HEK293 (cell line): ENCODE measurements around the gene NME1.

Experiments
- GLIS2 ChIP-seq: fragments of 450-650 bp; formaldehyde crosslinking; IDR thresholded peaks from 2 replicates; pipeline ENCODE4 v1.5.1; 2016; ENCODE audit warnings: missing biosample characterization, missing genetic modification characterization
- HIC1 ChIP-seq: fragments of 450-650 bp; formaldehyde crosslinking; IDR thresholded peaks from 2 replicates; pipeline ENCODE4 v1.5.1; 2016; ENCODE audit warnings: missing biosample characterization, missing genetic modification characterization
- IKZF3 ChIP-seq: fragments of 450-650 bp; IDR thresholded peaks from 2 replicates; pipeline ENCODE4 v1.5.0; 2018; ENCODE audit warnings: missing biosample characterization, mild to moderate bottlenecking, missing genetic modification characterization, moderate library complexity
- KLF1 ChIP-seq: fragments of 450-650 bp; formaldehyde crosslinking; IDR thresholded peaks from 2 replicates; pipeline ENCODE4 v1.5.1; 2016; ENCODE audit warnings: missing biosample characterization, missing genetic modification characterization
- KLF8 ChIP-seq: fragments of 450-650 bp; formaldehyde crosslinking; IDR thresholded peaks from 2 replicates; pipeline ENCODE4 v1.5.1; 2016; ENCODE audit warnings: missing biosample characterization, missing genetic modification characterization
- OSR2 ChIP-seq: fragments of 450-650 bp; formaldehyde crosslinking; IDR thresholded peaks from 2 replicates; pipeline ENCODE4 v1.5.1; 2016; ENCODE audit warnings: missing biosample characterization, missing genetic modification characterization
- PATZ1 ChIP-seq: fragments of 450-650 bp; formaldehyde crosslinking; IDR thresholded peaks from 2 replicates; pipeline ENCODE4 v1.5.1; 2016; ENCODE audit warnings: missing biosample characterization, missing genetic modification characterization
- REST ChIP-seq: fragments of 450-650 bp; formaldehyde crosslinking; IDR thresholded peaks from 2 replicates; pipeline ENCODE4 v1.5.1; 2016; ENCODE audit warnings: missing biosample characterization, missing genetic modification characterization
- SALL2 ChIP-seq: fragments of 450-650 bp; formaldehyde crosslinking; IDR thresholded peaks from 2 replicates; pipeline ENCODE4 v1.5.0; 2017; ENCODE audit warnings: missing biosample characterization, mild to moderate bottlenecking, missing genetic modification characterization, borderline replicate concordance
- SCRT2 ChIP-seq: fragments of 450-650 bp; formaldehyde crosslinking; IDR thresholded peaks from 2 replicates; pipeline ENCODE4 v1.5.1; 2016; ENCODE audit warnings: missing biosample characterization, missing genetic modification characterization
- TRIM28 ChIP-seq: IDR thresholded peaks from 2 replicates; pipeline ENCODE4 v1.6.1; 2011; ENCODE audit warnings: low read length, control low read depth, borderline replicate concordance
- WT1 ChIP-seq: fragments of 450-650 bp; formaldehyde crosslinking; IDR thresholded peaks from 2 replicates; pipeline ENCODE4 v1.5.1; 2016; ENCODE audit warnings: missing biosample characterization, missing genetic modification characterization
- ZEB2 ChIP-seq: fragments of 450-650 bp; formaldehyde crosslinking; IDR thresholded peaks from 2 replicates; pipeline ENCODE4 v1.5.1; 2016; ENCODE audit warnings: missing biosample characterization, missing genetic modification characterization
- ZFP41 ChIP-seq: fragments of 450-650 bp; formaldehyde crosslinking; IDR thresholded peaks from 2 replicates; pipeline ENCODE4 v1.5.1; 2016; ENCODE audit warnings: missing biosample characterization, missing genetic modification characterization, borderline replicate concordance
- ZFP69B ChIP-seq: fragments of 450-650 bp; formaldehyde crosslinking; IDR thresholded peaks from 2 replicates; pipeline ENCODE4 v1.5.1; 2016; ENCODE audit warnings: missing biosample characterization, missing genetic modification characterization
- ZNF302 ChIP-seq: fragments of 450-650 bp; formaldehyde crosslinking; IDR thresholded peaks from 2 replicates; pipeline ENCODE4 v1.5.1; 2016; ENCODE audit warnings: missing biosample characterization, missing genetic modification characterization, low read depth
- ZNF341 ChIP-seq: fragments of 450-650 bp; formaldehyde crosslinking; IDR thresholded peaks from 2 replicates; pipeline ENCODE4; 2016; ENCODE audit warnings: low read depth, missing biosample characterization, missing genetic modification characterization
- ZNF449 ChIP-seq: fragments of 450-650 bp; formaldehyde crosslinking; IDR thresholded peaks from 2 replicates; pipeline ENCODE4 v1.5.1; 2017; ENCODE audit warnings: missing biosample characterization, mild to moderate bottlenecking, missing genetic modification characterization, moderate library complexity
- ZNF501 ChIP-seq: fragments of 450-650 bp; formaldehyde crosslinking; IDR thresholded peaks from 2 replicates; pipeline ENCODE4 v1.5.1; 2016; ENCODE audit warnings: missing biosample characterization, missing genetic modification characterization
- ZNF560 ChIP-seq: fragments of 450-650 bp; formaldehyde crosslinking; IDR thresholded peaks from 2 replicates; pipeline ENCODE4 v1.5.1; 2017; ENCODE audit warnings: missing biosample characterization, missing genetic modification characterization, borderline replicate concordance
- ZNF623 ChIP-seq: fragments of 450-650 bp; formaldehyde crosslinking; IDR thresholded peaks from 2 replicates; pipeline ENCODE4 v1.5.1; 2016; ENCODE audit warnings: missing biosample characterization, missing genetic modification characterization
- ZNF660 ChIP-seq: fragments of 450-650 bp; IDR thresholded peaks from 2 replicates; pipeline ENCODE4 v1.5.1; 2018; ENCODE audit warnings: missing biosample characterization, mild to moderate bottlenecking, missing genetic modification characterization
- ZSCAN16 ChIP-seq: fragments of 450-650 bp; formaldehyde crosslinking; IDR thresholded peaks from 2 replicates; pipeline ENCODE4 v1.5.1; 2016; ENCODE audit warnings: missing biosample characterization, missing genetic modification characterization
- ZSCAN30 ChIP-seq: fragments of 450-650 bp; IDR thresholded peaks from 2 replicates; pipeline ENCODE4 v1.5.1; 2018; ENCODE audit warnings: missing biosample characterization, mild to moderate bottlenecking, missing genetic modification characterization, moderate library complexity
- ZSCAN4 ChIP-seq: fragments of 450-650 bp; formaldehyde crosslinking; IDR thresholded peaks from 2 replicates; pipeline ENCODE4 v1.5.1; 2017; ENCODE audit warnings: missing biosample characterization, missing genetic modification characterization
- TF ChIP-seq, protein P1 (sequence below): fragments of 450-650 bp; formaldehyde crosslinking; IDR thresholded peaks from 2 replicates; pipeline ENCODE4 v1.5.1; 2016; ENCODE audit warnings: missing biosample characterization, missing genetic modification characterization
- TF ChIP-seq, protein P2 (sequence below): fragments of 450-650 bp; formaldehyde crosslinking; IDR thresholded peaks from 2 replicates; pipeline ENCODE4 v1.5.1; 2016; ENCODE audit warnings: missing biosample characterization, missing genetic modification characterization

NME1 gene

DNA sequence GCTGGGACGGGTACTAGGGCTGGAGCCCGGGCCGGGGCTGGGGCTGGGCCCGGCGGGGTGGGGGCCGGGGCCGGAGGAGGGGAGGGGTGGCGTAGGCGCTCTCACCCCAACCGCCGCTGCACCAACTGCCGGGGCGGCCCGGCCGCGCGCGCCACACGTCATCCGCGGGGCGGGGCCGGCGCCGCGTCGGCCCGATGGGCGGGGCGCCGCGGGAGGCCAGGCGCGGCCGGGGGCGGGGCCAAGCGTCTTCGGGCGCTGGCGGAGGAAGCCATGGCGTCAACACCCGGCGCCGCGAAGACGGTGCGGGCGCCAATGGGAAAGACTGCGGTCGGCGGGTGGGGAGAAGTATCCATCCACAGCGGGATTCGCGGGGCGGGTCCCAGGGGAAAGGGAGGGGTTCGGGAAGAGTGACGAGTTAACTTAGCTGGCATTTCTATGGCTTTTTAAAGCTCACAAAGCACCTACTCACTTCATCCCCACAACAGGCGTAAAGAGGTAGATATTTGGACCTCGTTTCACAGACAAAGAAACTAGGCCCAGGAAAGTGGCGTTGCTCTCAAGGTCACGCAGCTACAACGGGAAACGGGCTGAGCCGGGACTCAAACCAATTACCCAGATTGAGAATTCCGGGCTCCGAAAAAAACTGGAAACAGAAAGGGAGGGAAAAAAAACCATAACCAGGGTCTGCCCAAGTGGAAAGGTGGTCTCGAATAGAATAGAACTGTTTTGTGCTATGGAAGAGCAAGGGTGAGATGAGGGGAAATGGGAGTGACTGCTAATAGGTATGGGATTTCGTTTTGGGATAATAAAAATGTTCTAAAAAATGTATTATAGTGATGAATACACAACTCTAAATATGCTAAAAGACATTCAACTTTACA is 32.4 kb upstream of the NME1 start, which contains the start of gene SPAG9 (continued):
- TF ChIP-seq PATZ1 (tag by site-specific recombination): peak; percentile 88
- peak; percentile 55; the same call in 1 of the 2 replicates for TF ChIP-seq ZFP69B
- TF ChIP-seq ZNF501 (tag by site-specific recombination): 0 out of 2 replicates have a peak, but pooled peaks have one; percentile 19
- no peak for TF ChIP-seq SALL2 (tag by site-specific recombination)
- no peak for TF ChIP-seq TRIM28
- TF ChIP-seq GLIS2: peak; percentile 47
- no peak for TF ChIP-seq OSR2 (tag by site-specific recombination)
- TF ChIP-seq ZNF341 (tag by site-specific recombination): peak; percentile 98
- no peak for TF ChIP-seq SCRT2 (tag by site-specific recombination)
- TF ChIP-seq ZSCAN30 (tag by site-specific recombination): no peak; the same call in 1 of the 2 replicates
- TF ChIP-seq ZSCAN16 (tag by site-specific recombination): peak; percentile 67; the same call in 1 of the 2 replicates
- TF ChIP-seq ZSCAN4 (tag by site-specific recombination): no peak
- no peak for TF ChIP-seq ZNF623 (tag by site-specific recombination)
- peak; percentile 100 for TF ChIP-seq IKZF3
- TF ChIP-seq ZNF302: no peak
- TF ChIP-seq KLF1 (tag by site-specific recombination): peak; percentile 96
- no peak for TF ChIP-seq ZFP41 (tag by site-specific recombination)
- peak; percentile 85 for TF ChIP-seq ZEB2 (tag by site-specific recombination)
- TF ChIP-seq WT1 (tag by site-specific recombination): peak; percentile 53
- TF ChIP-seq, protein P1, sequence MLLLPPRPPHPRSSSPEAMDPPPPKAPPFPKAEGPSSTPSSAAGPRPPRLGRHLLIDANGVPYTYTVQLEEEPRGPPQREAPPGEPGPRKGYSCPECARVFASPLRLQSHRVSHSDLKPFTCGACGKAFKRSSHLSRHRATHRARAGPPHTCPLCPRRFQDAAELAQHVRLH (tag by site-specific recombination): no peak
- peak; percentile 11; the same call in 1 of the 2 replicates for TF ChIP-seq ZNF660 (tag by site-specific recombination)
- TF ChIP-seq, protein P2, sequence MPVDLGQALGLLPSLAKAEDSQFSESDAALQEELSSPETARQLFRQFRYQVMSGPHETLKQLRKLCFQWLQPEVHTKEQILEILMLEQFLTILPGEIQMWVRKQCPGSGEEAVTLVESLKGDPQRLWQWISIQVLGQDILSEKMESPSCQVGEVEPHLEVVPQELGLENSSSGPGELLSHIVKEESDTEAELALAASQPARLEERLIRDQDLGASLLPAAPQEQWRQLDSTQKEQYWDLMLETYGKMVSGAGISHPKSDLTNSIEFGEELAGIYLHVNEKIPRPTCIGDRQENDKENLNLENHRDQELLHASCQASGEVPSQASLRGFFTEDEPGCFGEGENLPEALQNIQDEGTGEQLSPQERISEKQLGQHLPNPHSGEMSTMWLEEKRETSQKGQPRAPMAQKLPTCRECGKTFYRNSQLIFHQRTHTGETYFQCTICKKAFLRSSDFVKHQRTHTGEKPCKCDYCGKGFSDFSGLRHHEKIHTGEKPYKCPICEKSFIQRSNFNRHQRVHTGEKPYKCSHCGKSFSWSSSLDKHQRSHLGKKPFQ (tag by site-specific recombination): 0 out of 2 replicates have a peak, but pooled peaks have one; percentile 22
- no peak for TF ChIP-seq ZNF560
- TF ChIP-seq REST (tag by site-specific recombination): no peak
- TF ChIP-seq ZNF449 (tag by site-specific recombination): peak; percentile 68
- peak; percentile 92 for TF ChIP-seq KLF8 (tag by site-specific recombination)
- TF ChIP-seq HIC1 (tag by site-specific recombination): peak; percentile 92
